HL-60 (cell line): ENCODE results near the gene TNFRSF1B.

Experiments
- CTCF ChIP-seq: IDR thresholded peaks from one replicate; pipeline ENCODE4 v1.5.1; 2011; ENCODE audit warnings: low read length, control low read depth, inconsistent platforms; ENCODE audit not compliant: insufficient read depth
- GABPA ChIP-seq: IDR thresholded peaks from 2 replicates; pipeline ENCODE4 v1.6.1; 2012; ENCODE audit warnings: low read depth
- POLR2AphosphoS5 ChIP-seq: IDR thresholded peaks from 2 replicates; pipeline ENCODE4 v1.6.1; 2012; ENCODE audit warnings: low read depth
- SPI1 ChIP-seq: IDR thresholded peaks from 2 replicates; pipeline ENCODE4 v1.6.1; 2012; ENCODE audit warnings: low read depth, mild to moderate bottlenecking, borderline replicate concordance
- TF ChIP-seq, protein P1 (sequence below): IDR thresholded peaks from 2 replicates; pipeline ENCODE4 v1.6.1; 2012; ENCODE audit warnings: low read depth; ENCODE audit not compliant: insufficient replicate concordance

DNA sequence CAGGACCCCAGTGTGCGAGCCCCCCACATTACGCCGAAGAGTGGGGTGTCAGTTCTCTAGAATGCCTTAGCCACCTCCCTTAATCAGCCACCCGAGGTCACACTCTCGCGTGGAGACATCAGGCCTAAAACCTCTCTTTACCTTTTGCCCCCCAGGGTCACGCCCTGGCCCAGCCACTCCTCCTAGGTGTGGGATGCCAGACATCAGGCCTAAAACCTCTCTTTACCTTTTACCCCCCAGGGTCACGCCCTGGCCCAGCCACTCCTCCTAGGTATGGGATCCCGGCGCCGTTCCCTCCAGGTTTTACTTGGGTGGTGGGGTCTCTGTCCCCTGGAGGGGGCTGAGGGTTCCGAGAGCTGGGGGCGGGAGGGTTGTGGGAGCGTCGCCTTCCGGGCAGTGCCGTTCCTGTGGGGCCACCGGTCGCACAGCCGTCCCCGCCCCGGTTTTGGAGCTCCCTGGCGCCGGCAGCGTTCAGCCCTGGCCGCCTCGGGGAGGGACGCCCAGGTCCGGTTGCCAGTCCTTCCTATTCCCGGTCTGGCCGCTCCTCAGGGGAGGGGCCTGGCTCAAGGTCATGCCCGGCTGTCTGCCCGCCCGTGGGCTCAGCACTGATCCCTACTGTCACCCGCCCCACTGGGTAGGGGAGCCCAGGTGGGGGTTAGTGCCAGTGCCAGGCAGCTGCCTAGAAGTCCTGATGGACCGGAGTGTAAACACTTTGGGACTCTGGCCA, 63.9 kb downstream of the TNFRSF1B start:
- no peak for TF ChIP-seq CTCF
- TF ChIP-seq, protein P1, sequence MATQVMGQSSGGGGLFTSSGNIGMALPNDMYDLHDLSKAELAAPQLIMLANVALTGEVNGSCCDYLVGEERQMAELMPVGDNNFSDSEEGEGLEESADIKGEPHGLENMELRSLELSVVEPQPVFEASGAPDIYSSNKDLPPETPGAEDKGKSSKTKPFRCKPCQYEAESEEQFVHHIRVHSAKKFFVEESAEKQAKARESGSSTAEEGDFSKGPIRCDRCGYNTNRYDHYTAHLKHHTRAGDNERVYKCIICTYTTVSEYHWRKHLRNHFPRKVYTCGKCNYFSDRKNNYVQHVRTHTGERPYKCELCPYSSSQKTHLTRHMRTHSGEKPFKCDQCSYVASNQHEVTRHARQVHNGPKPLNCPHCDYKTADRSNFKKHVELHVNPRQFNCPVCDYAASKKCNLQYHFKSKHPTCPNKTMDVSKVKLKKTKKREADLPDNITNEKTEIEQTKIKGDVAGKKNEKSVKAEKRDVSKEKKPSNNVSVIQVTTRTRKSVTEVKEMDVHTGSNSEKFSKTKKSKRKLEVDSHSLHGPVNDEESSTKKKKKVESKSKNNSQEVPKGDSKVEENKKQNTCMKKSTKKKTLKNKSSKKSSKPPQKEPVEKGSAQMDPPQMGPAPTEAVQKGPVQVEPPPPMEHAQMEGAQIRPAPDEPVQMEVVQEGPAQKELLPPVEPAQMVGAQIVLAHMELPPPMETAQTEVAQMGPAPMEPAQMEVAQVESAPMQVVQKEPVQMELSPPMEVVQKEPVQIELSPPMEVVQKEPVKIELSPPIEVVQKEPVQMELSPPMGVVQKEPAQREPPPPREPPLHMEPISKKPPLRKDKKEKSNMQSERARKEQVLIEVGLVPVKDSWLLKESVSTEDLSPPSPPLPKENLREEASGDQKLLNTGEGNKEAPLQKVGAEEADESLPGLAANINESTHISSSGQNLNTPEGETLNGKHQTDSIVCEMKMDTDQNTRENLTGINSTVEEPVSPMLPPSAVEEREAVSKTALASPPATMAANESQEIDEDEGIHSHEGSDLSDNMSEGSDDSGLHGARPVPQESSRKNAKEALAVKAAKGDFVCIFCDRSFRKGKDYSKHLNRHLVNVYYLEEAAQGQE, result no peak
- TF ChIP-seq POLR2AphosphoS5, result no peak
- TF ChIP-seq GABPA, result no peak
- no peak for TF ChIP-seq SPI1
